ENCODE measurements around the gene GAL3ST1. TPM values are rescaled to one million over a fixed set of nuclear protein-coding genes. Genes with fewer than 3 reads are reported as not detected.

GAL3ST1 gene
- total and polyA plus RNA-seq, 10 of the 15 experiments (the other 5 are each of a cell fraction or from before 2014, with no cell fraction given) = not detected

- DNase-seq (ENCODE audit: low read depth, low spot score) (no peak), FAIRE-seq (no peak)
- no TSS peak for BruUV-seq (replicated peaks)
These were observed 18.1 kb downstream of the GAL3ST1 start for GRCh38 chr22:30556388-30556787.

More at GRCh38 chr22:30556388-30556787, 18.1 kb downstream of the GAL3ST1 start:
- ATAC-seq = peak; percentile 60
- ChIA-PET POLR2A (no interaction called here), CTCF (interaction anchor here (0.8 to 1.5 kb wide), 2 partner anchors 10 to 165 kb away, joined by 3 read pairs; no protein-coding TSS in a partner anchor), SMC1A (ENCODE audit: uncharacterized antibody, unreplicated experiment) (no interaction called here), RAD21 (ENCODE audit: unreplicated experiment) (no interaction called here)
- H3K27ac ChIP-seq (ENCODE audit: control insufficient read depth, insufficient read depth) = no peak overlapping the region
- no peak overlapping the region for H3K4me3 ChIP-seq
- 0 out of 6 replicates have a peak, but pooled peaks of 2 of the 3 experiments have one; percentile 1 to 11 for TF ChIP-seq CTCF (IDR thresholded peaks at IDR 0.05 in 2 of 3, conservative IDR thresholded peaks at IDR 0.05 in 1 of 3; ENCODE audit: control insufficient read depth in 2 of 3, extremely low read depth in 1 of 3, insufficient read depth in 1 of 3, low read depth in 3 of 3, low read length in 3 of 3)
- no peak for TF ChIP-seq ZNF207 (IDR thresholded peaks at IDR 0.05; ENCODE audit: borderline replicate concordance)
- TF ChIP-seq USF1 (IDR thresholded peaks at IDR 0.05; ENCODE audit: borderline replicate concordance, extremely low read length, insufficient read depth, low read depth, low read length) = no peak
- no peak overlapping the region for H3K4me2 ChIP-seq (ENCODE audit: control insufficient read depth, insufficient read depth)
- H4K20me1 ChIP-seq (ENCODE audit: control insufficient read depth, insufficient read depth) = no peaks in the 10 kb centered on the region; the same call in 1 of the 2 replicates
- H3K9me3 ChIP-seq (replicated peaks; ENCODE audit: control insufficient read depth, insufficient read depth, low read length) = no peaks in the 10 kb centered on the region
- no peaks in the 10 kb centered on the region; a peak in 1 of 4 replicates for H3K27me3 ChIP-seq (replicated peaks in 1 of 2; ENCODE audit: control insufficient read depth in 2 of 2, insufficient read depth in 2 of 2, low read length in 1 of 2)
- in situ Hi-C loops (cut with MboI) = no loop called here
- intact Hi-C loops (cut with micrococcal nuclease; ENCODE audit: unreplicated experiment) = no loop called here
- H2AFZ ChIP-seq (ENCODE audit: control insufficient read depth, low read depth, low read length) = no peak overlapping the region
- no peaks in the 10 kb centered on the region for H3K79me2 ChIP-seq (ENCODE audit: control insufficient read depth, insufficient read depth, low read length)
- no peaks in the 10 kb centered on the region for H3K4me1 ChIP-seq (ENCODE audit: control insufficient read depth, insufficient read depth, low read length)
- 11% methylated on average over 6 of the region's 6 CpGs for WGBS (ENCODE audit: insufficient coverage, insufficient replicate concordance, low lambda C conversion rate, missing lambda C conversion rate)
- no peaks in the 10 kb centered on the region for H3K36me3 ChIP-seq (ENCODE audit: control insufficient read depth in 2 of 2, insufficient read depth in 2 of 2, low read length in 1 of 2)
- no peak overlapping the region for H3K9ac ChIP-seq (ENCODE audit: control insufficient read depth, insufficient read depth, low read length)

All from GM12878 (cell line).